ENCODE results near the gene GCH1. TPM values are rescaled to one million over a fixed set of nuclear protein-coding genes. Genes with fewer than 3 reads are reported as not detected.
"Not testable (repeated sequence)": the region's sequence is repeated elsewhere in the genome, so short reads cannot be mapped to it uniquely, and the experiment has no call there.

The GCH1 gene
- total RNA-seq, 1 donor from 2014 or later, result 11.2 TPM

DNA sequence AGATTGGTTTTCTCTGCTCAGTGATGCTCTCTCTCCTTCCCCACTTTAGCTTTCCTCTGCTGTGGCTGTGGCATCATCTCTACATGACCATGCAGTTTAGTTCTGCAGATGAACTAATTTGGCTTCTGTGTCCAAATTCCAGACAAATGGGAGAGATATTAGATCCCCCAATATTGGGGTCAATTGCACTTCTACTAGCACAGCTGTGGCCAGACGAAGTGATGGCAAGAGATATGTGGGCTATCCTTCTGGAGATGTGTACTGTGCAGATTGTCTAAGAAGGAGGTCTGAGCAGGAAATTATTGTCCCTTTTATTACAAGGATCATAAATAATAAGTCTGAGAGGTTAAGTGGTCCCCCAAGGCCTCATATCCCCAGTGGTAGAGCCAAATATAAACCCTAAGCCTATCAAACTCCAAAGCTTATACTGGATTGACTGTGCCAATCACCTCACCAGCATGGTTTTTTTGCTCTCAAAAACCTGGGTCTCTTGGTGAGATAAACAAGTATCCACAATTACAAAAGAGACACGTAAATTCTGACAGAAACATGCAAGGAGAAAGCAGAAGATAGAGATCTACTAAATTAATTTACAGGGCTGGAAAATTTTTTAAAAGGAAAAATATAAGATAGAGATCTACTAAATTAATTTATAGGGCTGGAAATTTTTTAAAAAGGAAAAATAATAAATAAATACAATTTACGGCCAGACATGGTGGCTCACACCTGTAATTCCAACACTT is 29.1 kb upstream of the GCH1 start:
- DNase-seq (ENCODE audit: low spot score), result no peak
- no peak overlapping the region for H3K4me3 Mint-ChIP-seq (ENCODE audit: unreplicated experiment)
- H3K36me3 Mint-ChIP-seq (ENCODE audit: low read depth, unreplicated experiment), result no peaks in the 10 kb centered on the region
- no peaks in the 10 kb centered on the region for H3K9me3 Mint-ChIP-seq (ENCODE audit: unreplicated experiment)
- TF ChIP-seq, protein P1, sequence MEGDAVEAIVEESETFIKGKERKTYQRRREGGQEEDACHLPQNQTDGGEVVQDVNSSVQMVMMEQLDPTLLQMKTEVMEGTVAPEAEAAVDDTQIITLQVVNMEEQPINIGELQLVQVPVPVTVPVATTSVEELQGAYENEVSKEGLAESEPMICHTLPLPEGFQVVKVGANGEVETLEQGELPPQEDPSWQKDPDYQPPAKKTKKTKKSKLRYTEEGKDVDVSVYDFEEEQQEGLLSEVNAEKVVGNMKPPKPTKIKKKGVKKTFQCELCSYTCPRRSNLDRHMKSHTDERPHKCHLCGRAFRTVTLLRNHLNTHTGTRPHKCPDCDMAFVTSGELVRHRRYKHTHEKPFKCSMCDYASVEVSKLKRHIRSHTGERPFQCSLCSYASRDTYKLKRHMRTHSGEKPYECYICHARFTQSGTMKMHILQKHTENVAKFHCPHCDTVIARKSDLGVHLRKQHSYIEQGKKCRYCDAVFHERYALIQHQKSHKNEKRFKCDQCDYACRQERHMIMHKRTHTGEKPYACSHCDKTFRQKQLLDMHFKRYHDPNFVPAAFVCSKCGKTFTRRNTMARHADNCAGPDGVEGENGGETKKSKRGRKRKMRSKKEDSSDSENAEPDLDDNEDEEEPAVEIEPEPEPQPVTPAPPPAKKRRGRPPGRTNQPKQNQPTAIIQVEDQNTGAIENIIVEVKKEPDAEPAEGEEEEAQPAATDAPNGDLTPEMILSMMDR (IDR thresholded peaks at IDR 0.05; ENCODE audit: unreplicated experiment), result no peak
- H3K4me1 Mint-ChIP-seq (ENCODE audit: unreplicated experiment), result no peaks in the 10 kb centered on the region
- no peak overlapping the region for H3K27ac Mint-ChIP-seq (ENCODE audit: unreplicated experiment)
- no peaks in the 10 kb centered on the region for H3K27me3 Mint-ChIP-seq (ENCODE audit: unreplicated experiment)

DNA sequence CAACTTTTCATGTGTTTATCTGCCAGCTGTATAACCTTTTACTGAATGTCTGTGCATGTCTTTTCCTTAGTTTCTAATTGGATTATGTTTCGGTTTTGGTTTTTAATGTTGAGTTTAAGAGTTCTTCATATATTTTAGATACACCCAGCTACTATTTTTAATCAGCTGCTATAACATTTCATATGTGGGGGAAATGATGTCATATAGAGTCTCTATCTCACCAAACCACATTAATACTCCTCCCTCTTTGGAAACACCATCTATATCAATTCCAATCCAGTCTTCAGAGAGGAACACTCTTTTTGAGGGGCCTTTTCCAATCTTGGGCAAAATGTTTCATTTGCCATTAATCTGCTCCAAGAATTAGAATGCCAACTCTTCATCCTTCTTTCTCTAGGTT is 28.5 kb upstream of the GCH1 start:
- TF ChIP-seq, protein P1 (IDR thresholded peaks at IDR 0.05; ENCODE audit: unreplicated experiment), result no peak
- Mint-ChIP-seq H3K27me3 (ENCODE audit: unreplicated experiment) (no peaks in the 10 kb centered on the region), H3K4me3 (ENCODE audit: unreplicated experiment) (no peak overlapping the region), H3K36me3 (ENCODE audit: low read depth, unreplicated experiment) (no peaks in the 10 kb centered on the region), H3K27ac (ENCODE audit: unreplicated experiment) (no peak overlapping the region), H3K9me3 (ENCODE audit: unreplicated experiment) (no peaks in the 10 kb centered on the region), H3K4me1 (ENCODE audit: unreplicated experiment) (no peaks in the 10 kb centered on the region)
- DNase-seq (ENCODE audit: low spot score), result no peak

DNA sequence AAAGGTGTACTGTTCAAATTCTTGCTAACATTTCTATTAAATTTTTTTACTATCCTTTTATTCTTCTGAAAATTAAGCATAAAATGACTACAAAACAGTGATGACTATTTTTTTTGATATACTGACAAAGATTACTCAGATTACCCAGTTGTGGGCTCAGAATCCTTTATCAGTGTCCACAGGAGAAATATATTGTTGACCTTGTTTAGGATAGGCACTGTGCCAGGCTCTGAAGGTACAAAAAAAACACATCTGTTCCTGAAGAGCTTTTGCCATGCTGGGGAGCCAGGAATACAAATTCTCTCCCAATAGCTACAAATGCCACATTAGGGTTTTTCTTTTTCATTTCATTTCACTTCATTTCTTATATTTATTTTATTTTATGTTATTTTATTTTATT is 26.9 kb upstream of the GCH1 start:
- Mint-ChIP-seq H3K9me3 (ENCODE audit: unreplicated experiment) (no peaks in the 10 kb centered on the region), H3K4me1 (ENCODE audit: unreplicated experiment) (no peaks in the 10 kb centered on the region), H3K27me3 (ENCODE audit: unreplicated experiment) (peaks cover 1% of the 10 kb centered on the region), H3K27ac (ENCODE audit: unreplicated experiment) (no peak overlapping the region), H3K36me3 (ENCODE audit: low read depth, unreplicated experiment) (no peaks in the 10 kb centered on the region), H3K4me3 (ENCODE audit: unreplicated experiment) (no peak overlapping the region)
- TF ChIP-seq, protein P1 (IDR thresholded peaks at IDR 0.05; ENCODE audit: unreplicated experiment), result no peak
- no peak for DNase-seq (ENCODE audit: low spot score)

DNA sequence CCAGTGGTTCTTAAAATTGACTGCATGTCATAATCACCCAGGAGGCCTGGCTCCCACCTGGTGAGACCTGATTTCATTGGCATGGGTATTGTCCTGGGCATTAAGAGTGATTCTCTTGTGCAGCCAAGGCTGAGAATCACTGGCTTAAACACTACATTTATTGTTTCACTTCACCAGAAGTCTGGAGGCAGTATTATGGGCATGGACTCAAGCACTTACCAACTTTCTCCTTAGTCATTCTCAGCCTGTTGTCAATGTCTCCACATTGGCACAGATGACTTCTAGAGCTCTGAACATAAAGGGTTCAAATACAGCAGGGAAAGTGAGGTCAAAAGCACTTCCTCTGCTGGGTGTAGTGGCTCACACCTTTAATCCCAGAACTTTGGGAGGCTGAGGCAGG is 25.6 kb upstream of the GCH1 start:
- H3K9me3 Mint-ChIP-seq (ENCODE audit: unreplicated experiment), result no peaks in the 10 kb centered on the region
- TF ChIP-seq, protein P1 (IDR thresholded peaks at IDR 0.05; ENCODE audit: unreplicated experiment), result no peak
- no peaks in the 10 kb centered on the region for H3K4me1 Mint-ChIP-seq (ENCODE audit: unreplicated experiment)
- no peak overlapping the region for H3K4me3 Mint-ChIP-seq (ENCODE audit: unreplicated experiment)
- H3K27me3 Mint-ChIP-seq (ENCODE audit: unreplicated experiment), result peaks cover 1% of the 10 kb centered on the region
- H3K27ac Mint-ChIP-seq (ENCODE audit: unreplicated experiment), result no peak overlapping the region
- no peak for DNase-seq (ENCODE audit: low spot score)
- H3K36me3 Mint-ChIP-seq (ENCODE audit: low read depth, unreplicated experiment), result no peaks in the 10 kb centered on the region

DNA sequence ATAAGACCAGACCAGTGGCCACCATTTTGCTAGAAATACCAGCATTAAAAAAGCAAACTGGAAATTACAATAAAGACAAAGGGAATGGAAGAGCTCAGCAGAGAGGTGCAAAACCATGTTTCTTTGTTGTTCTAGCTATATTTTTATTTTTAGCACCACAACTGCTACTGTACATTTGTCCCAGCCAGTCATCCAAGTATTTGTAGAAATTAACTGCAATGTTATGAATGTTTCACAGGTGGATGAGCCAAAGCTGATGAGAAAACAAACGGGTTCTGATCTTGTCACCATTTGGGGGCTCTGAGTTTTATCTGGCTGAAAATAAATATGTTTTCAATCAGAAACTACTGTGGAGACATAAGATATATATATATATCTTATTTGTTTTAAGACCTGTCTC is 24.9 kb upstream of the GCH1 start:
- Mint-ChIP-seq H3K9me3 (ENCODE audit: unreplicated experiment) (no peaks in the 10 kb centered on the region), H3K4me3 (ENCODE audit: unreplicated experiment) (no peak overlapping the region), H3K4me1 (ENCODE audit: unreplicated experiment) (no peaks in the 10 kb centered on the region), H3K27me3 (ENCODE audit: unreplicated experiment) (peaks cover 1% of the 10 kb centered on the region), H3K27ac (ENCODE audit: unreplicated experiment) (no peak overlapping the region), H3K36me3 (ENCODE audit: low read depth, unreplicated experiment) (no peaks in the 10 kb centered on the region)
- TF ChIP-seq, protein P1 (IDR thresholded peaks at IDR 0.05; ENCODE audit: unreplicated experiment), result no peak
- no peak for DNase-seq (ENCODE audit: low spot score)

- not testable (repeated sequence) for H3K4me3 Mint-ChIP-seq (ENCODE audit: unreplicated experiment); H3K27me3 Mint-ChIP-seq (ENCODE audit: unreplicated experiment); H3K4me1 Mint-ChIP-seq (ENCODE audit: unreplicated experiment); H3K9me3 Mint-ChIP-seq (ENCODE audit: unreplicated experiment); DNase-seq (ENCODE audit: low spot score); H3K27ac Mint-ChIP-seq (ENCODE audit: unreplicated experiment); H3K36me3 Mint-ChIP-seq (ENCODE audit: low read depth, unreplicated experiment)
These were observed 23.9 kb upstream of the GCH1 start for GRCh38 chr14:54926570-54926969.

Data from endothelial cell (in vitro differentiated cells).